Left lobe of liver (tissue), 2 donors: Measurements from ENCODE around the gene LRIG1. TPM values are rescaled to one million over a fixed set of nuclear protein-coding genes. Genes with fewer than 3 reads are reported as not detected.

Source experiments
- ATAC-seq: fragments of 200-7000 bp; cut with Tn5 transposase; one replicate; pipeline ENCODE4 v1.9.1; 2020; ENCODE audit warnings: mild to moderate bottlenecking, moderate library complexity
- DNase-seq: peaks from one replicate; pipeline ENCODE4 v3.0.0-alpha.2; 2020; ENCODE audit warnings: low spot score
- total RNA-seq: library from RNA; stranded (reverse); gene quantifications from one replicate; pipeline ENCODE4 v1.2.1, GENCODE V29; 2021
- donor health status: DM: no; HTN: no; CAD: no; lungs with moderate emphysema.
- donor health status: DM: no; HTN: yes; CAD: no.

LRIG1 gene
- total RNA-seq, 1 donor from 2014 or later: 18.6 TPM

GRCh38 chr3:66365080-66365479 is 135.7 kb downstream of the LRIG1 start:
- ATAC-seq (peak; percentile 64), DNase-seq (no peak)

- DNase-seq (no peak), ATAC-seq (no peak)
Measured at GRCh38 chr3:66363148-66363547, 137.7 kb downstream of the LRIG1 start.

- DNase-seq (no peak), ATAC-seq (no peak)
Measured at GRCh38 chr3:66362541-66362941, 138.3 kb downstream of the LRIG1 start.

- ATAC-seq (no peak), DNase-seq (no peak)
Measured at GRCh38 chr3:66361356-66361755, 139.5 kb downstream of the LRIG1 start.

- ATAC-seq (no peak), DNase-seq (no peak)
Measured at GRCh38 chr3:66355997-66356396, 144.8 kb downstream of the LRIG1 start.

GRCh38 chr3:66355394-66355793 is 145.4 kb downstream of the LRIG1 start:
- DNase-seq (no peak), ATAC-seq (no peak)

- DNase-seq (no peak), ATAC-seq (no peak)
Measured at GRCh38 chr3:66354001-66354400, 146.8 kb downstream of the LRIG1 start.

GRCh38 chr3:66353530-66353929 is 147.3 kb downstream of the LRIG1 start:
- no peak for DNase-seq
- ATAC-seq: no peak

- no peak for DNase-seq
- no peak for ATAC-seq
Measured at GRCh38 chr3:66353039-66353438, 147.8 kb downstream of the LRIG1 start.

GRCh38 chr3:66350601-66351000 is 150.2 kb downstream of the LRIG1 start:
- DNase-seq: no peak
- no peak for ATAC-seq

GRCh38 chr3:66348704-66349103 is 152.1 kb downstream of the LRIG1 start:
- DNase-seq (no peak), ATAC-seq (no peak)

GRCh38 chr3:66344848-66345578 is 155.8 kb downstream of the LRIG1 start:
- DNase-seq (no peak), ATAC-seq (peak; percentile 58)

- ATAC-seq: peak; percentile 88
- DNase-seq: peak; percentile 57
Measured at GRCh38 chr3:66344391-66344811, 156.4 kb downstream of the LRIG1 start.

GRCh38 chr3:66342717-66343356 is 158.0 kb downstream of the LRIG1 start:
- DNase-seq (no peak), ATAC-seq (no peak)

- DNase-seq (no peak), ATAC-seq (no peak)
Measured at GRCh38 chr3:66338927-66339326, 161.9 kb downstream of the LRIG1 start.

GRCh38 chr3:66336333-66336766 is 164.5 kb downstream of the LRIG1 start:
- DNase-seq (no peak), ATAC-seq (no peak)

GRCh38 chr3:66335671-66336070 is 165.2 kb downstream of the LRIG1 start:
- DNase-seq: no peak

More at GRCh38 chr3:66335671-66336070, 165.2 kb downstream of the LRIG1 start:
- no peak for ATAC-seq
